GM12878 (cell line): ENCODE data around the gene NUP50. TPM values are rescaled to one million over a fixed set of nuclear protein-coding genes. Genes with fewer than 3 reads are reported as not detected.

Experiments used
- ASH2L ChIP-seq: fragments of 300-600, 200-600 bp; sonication (generic); IDR thresholded peaks from 2 replicates; pipeline ENCODE4 v1.6.1; 2017; ENCODE audit warnings: low read depth, mild to moderate bottlenecking, borderline replicate concordance
- ATF3 ChIP-seq: IDR thresholded peaks from 2 replicates; pipeline ENCODE4 v1.6.1; 2011; ENCODE audit warnings: low read depth, mild to moderate bottlenecking, low read length, moderate library complexity, borderline replicate concordance; ENCODE audit errors: extremely low read depth
- CBX5 ChIP-seq: sonication (generic); IDR thresholded peaks from 2 replicates; pipeline ENCODE4 v1.6.1; 2016; ENCODE audit warnings: low read depth, moderate library complexity, mild to moderate bottlenecking, inconsistent platforms
- CEBPB ChIP-seq, 2 experiments: fragments of 150-350 bp in 1 of 2; IDR thresholded peaks; 2 replicates each; pipeline ENCODE4 v1.6.1; 2012 to 2014; ENCODE audit warnings: low read depth in 2 of 2, low read length in 2 of 2, borderline replicate concordance in 1 of 2, inconsistent platforms in 1 of 2
- CUX1 ChIP-seq: IDR thresholded peaks from 2 replicates; pipeline ENCODE4 v1.6.1; 2012; ENCODE audit warnings: improper control_type of control experiment, low read depth, low read length; ENCODE audit not compliant: insufficient replicate concordance
- FOXK2 ChIP-seq: fragments of 450-650 bp; IDR thresholded peaks from 2 replicates; pipeline ENCODE4 v1.6.1; 2017; ENCODE audit warnings: mild to moderate bottlenecking, moderate library complexity
- IRF4 ChIP-seq: IDR thresholded peaks from 2 replicates; pipeline ENCODE4 v1.6.1; 2011; ENCODE audit warnings: low read depth, low read length
- IRF5 ChIP-seq: fragments of 450-650 bp; IDR thresholded peaks from 2 replicates; pipeline ENCODE4 v1.6.1; 2017; ENCODE audit warnings: borderline replicate concordance
- MAX ChIP-seq: IDR thresholded peaks from 2 replicates; pipeline ENCODE4 v1.6.1; 2012; ENCODE audit warnings: low read depth, low read length, improper control_type of control experiment
- MLLT1 ChIP-seq: fragments of 450-650 bp; IDR thresholded peaks from 2 replicates; pipeline ENCODE4 v1.6.1; 2016; ENCODE audit warnings: mild to moderate bottlenecking
- NFIC ChIP-seq: IDR thresholded peaks from 2 replicates; pipeline ENCODE4 v1.6.1; 2012; ENCODE audit warnings: low read depth, mild to moderate bottlenecking, inconsistent platforms, low read length, moderate library complexity
- NFYB ChIP-seq: IDR thresholded peaks from 2 replicates; pipeline ENCODE4 v1.6.1; 2011; ENCODE audit warnings: low read depth, mild to moderate bottlenecking, low read length, improper control_type of control experiment, moderate library complexity; ENCODE audit not compliant: insufficient read depth
- RUNX3 ChIP-seq: IDR thresholded peaks from 2 replicates; pipeline ENCODE4 v1.6.1; 2012; ENCODE audit warnings: low read length, inconsistent platforms
- SIX5 ChIP-seq: IDR thresholded peaks from 2 replicates; pipeline ENCODE4 v1.6.1; 2011; ENCODE audit warnings: mild to moderate bottlenecking, low read depth, low read length, moderate library complexity; ENCODE audit not compliant: severe bottlenecking
- SKIL ChIP-seq: fragments of 450-650 bp; IDR thresholded peaks from 2 replicates; pipeline ENCODE4 v1.6.1; 2017; ENCODE audit warnings: mild to moderate bottlenecking, low read depth, inconsistent platforms; ENCODE audit not compliant: poor library complexity, severe bottlenecking
- TCF7 ChIP-seq: IDR thresholded peaks from 2 replicates; pipeline ENCODE4 v1.6.1; 2014; ENCODE audit warnings: antibody characterized with exemption, borderline replicate concordance
- ZBED1 ChIP-seq: IDR thresholded peaks from 2 replicates; pipeline ENCODE4 v1.6.1; 2016; ENCODE audit warnings: borderline replicate concordance
- polyA plus RNA-seq, 11 experiments: library from polyadenylated mRNA; depleted of rRNA in 4 of 11; unstranded in 6 of 11; stranded (reverse) in 5 of 11; fragments of >200 nt; fragmentation: Nextera tagmentation in 4 of 11; fragmentation: Illumina TruSeq in 1 of 11; extraction: Ambion mirVana in 4 of 11; extraction: Trizol in 1 of 11; gene quantifications; 1 replicate in 1 of 11; 2 replicates in 10 of 11; pipeline versions ENCODE4 v1.2.1 to v1.2.3, GENCODE V29; 2011 to 2016; ENCODE audit warnings: inconsistent platforms in 2 of 11, missing spikeins in 2 of 11, low read depth in 1 of 11
- total RNA-seq, 4 experiments: library from RNA; depleted of rRNA in 3 of 4; stranded (reverse); fragments of >200 nt in 3 of 4; fragmentation: Illumina TruSeq in 1 of 4; extraction: Trizol in 1 of 4; gene quantifications; 2 replicates each; pipeline versions ENCODE4 v1.2.1 to v1.2.3, GENCODE V29; 2013 to 2021

NUP50 gene
- total and polyA plus RNA-seq, 10 of the 15 experiments (the other 5 are each of a cell fraction or from before 2014, with no cell fraction given): 36.8 to 125 (median 78.8) TPM

- TF ChIP-seq MLLT1 (no peak), CBX5 (no peak), ZBED1 (peak; percentile 66; the same call in 1 of the 2 replicates), RUNX3 (peak; percentile 93), NFYB (no peak), ASH2L (no peak), IRF5 (no peak), IRF4 (peak; percentile 75), SKIL (no peak), CUX1 (no peak), FOXK2 (no peak), TCF7 (no peak), NFIC (peak; percentile 81; the same call in 1 of the 2 replicates), ATF3 (no peak), SIX5 (no peak), CEBPB (IDR thresholded peaks at IDR 0.05; ENCODE audit: borderline replicate concordance in 1 of 2, low read depth in 2 of 2, low read length in 2 of 2) (no peak), MAX (peak; percentile 80)
Measured at GRCh38 chr22:45235101-45235777, 71.5 kb downstream of the NUP50 start (continued).
